ENCODE data around the gene PABPN1L. TPM values are rescaled to one million over a fixed set of nuclear protein-coding genes. Genes with fewer than 3 reads are reported as not detected.

Gene PABPN1L
- total and polyA plus RNA-seq, 2 experiments from 2014 or later = not detected

DNA sequence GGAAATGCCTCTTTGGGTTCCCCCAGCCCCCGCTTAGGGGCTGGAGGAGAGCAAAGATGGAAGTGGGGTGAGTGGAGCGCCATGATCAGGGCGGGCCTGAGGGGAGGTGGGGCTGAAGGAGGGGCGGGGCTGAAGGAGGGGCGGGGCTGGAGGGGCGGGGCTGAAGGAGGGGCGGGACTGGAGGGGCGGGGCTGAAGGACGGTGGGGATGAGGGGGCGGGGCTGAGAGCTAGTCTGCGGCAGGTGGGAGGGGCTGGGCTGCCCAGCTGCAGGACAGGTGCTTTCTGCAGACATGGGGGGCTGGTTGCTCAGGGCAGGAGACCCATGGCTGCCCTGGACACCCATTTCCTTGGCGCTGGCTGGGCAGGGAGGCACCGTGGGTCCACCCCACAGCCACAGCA is 39.1 kb upstream of the PABPN1L start (continued):
- TF ChIP-seq, protein P1, sequence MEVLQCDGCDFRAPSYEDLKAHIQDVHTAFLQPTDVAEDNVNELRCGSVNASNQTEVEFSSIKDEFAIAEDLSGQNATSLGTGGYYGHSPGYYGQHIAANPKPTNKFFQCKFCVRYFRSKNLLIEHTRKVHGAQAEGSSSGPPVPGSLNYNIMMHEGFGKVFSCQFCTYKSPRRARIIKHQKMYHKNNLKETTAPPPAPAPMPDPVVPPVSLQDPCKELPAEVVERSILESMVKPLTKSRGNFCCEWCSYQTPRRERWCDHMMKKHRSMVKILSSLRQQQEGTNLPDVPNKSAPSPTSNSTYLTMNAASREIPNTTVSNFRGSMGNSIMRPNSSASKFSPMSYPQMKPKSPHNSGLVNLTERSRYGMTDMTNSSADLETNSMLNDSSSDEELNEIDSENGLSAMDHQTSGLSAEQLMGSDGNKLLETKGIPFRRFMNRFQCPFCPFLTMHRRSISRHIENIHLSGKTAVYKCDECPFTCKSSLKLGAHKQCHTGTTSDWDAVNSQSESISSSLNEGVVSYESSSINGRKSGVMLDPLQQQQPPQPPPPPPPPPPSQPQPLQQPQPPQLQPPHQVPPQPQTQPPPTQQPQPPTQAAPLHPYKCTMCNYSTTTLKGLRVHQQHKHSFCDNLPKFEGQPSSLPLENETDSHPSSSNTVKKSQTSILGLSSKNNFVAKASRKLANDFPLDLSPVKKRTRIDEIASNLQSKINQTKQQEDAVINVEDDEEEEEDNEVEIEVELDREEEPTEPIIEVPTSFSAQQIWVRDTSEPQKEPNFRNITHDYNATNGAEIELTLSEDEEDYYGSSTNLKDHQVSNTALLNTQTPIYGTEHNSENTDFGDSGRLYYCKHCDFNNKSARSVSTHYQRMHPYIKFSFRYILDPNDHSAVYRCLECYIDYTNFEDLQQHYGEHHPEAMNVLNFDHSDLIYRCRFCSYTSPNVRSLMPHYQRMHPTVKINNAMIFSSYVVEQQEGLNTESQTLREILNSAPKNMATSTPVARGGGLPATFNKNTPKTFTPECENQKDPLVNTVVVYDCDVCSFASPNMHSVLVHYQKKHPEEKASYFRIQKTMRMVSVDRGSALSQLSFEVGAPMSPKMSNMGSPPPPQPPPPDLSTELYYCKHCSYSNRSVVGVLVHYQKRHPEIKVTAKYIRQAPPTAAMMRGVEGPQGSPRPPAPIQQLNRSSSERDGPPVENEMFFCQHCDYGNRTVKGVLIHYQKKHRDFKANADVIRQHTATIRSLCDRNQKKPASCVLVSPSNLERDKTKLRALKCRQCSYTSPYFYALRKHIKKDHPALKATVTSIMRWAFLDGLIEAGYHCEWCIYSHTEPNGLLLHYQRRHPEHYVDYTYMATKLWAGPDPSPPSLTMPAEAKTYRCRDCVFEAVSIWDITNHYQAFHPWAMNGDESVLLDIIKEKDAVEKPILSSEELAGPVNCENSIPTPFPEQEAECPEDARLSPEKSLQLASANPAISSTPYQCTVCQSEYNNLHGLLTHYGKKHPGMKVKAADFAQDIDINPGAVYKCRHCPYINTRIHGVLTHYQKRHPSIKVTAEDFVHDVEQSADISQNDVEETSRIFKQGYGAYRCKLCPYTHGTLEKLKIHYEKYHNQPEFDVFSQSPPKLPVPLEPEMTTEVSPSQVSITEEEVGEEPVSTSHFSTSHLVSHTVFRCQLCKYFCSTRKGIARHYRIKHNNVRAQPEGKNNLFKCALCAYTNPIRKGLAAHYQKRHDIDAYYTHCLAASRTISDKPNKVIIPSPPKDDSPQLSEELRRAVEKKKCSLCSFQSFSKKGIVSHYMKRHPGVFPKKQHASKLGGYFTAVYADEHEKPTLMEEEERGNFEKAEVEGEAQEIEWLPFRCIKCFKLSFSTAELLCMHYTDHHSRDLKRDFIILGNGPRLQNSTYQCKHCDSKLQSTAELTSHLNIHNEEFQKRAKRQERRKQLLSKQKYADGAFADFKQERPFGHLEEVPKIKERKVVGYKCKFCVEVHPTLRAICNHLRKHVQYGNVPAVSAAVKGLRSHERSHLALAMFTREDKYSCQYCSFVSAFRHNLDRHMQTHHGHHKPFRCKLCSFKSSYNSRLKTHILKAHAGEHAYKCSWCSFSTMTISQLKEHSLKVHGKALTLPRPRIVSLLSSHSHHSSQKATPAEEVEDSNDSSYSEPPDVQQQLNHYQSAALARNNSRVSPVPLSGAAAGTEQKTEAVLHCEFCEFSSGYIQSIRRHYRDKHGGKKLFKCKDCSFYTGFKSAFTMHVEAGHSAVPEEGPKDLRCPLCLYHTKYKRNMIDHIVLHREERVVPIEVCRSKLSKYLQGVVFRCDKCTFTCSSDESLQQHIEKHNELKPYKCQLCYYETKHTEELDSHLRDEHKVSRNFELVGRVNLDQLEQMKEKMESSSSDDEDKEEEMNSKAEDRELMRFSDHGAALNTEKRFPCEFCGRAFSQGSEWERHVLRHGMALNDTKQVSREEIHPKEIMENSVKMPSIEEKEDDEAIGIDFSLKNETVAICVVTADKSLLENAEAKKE (CRISPR knock-in tag; IDR thresholded peaks at IDR 0.05) = no peak
- no peak for TF ChIP-seq CREB1 (CRISPR knock-in tag; IDR thresholded peaks at IDR 0.05; ENCODE audit: low read depth)
- TF ChIP-seq NANOG (IDR thresholded peaks at IDR 0.05; ENCODE audit: borderline replicate concordance) = no peak
- TF ChIP-seq, protein P2, sequence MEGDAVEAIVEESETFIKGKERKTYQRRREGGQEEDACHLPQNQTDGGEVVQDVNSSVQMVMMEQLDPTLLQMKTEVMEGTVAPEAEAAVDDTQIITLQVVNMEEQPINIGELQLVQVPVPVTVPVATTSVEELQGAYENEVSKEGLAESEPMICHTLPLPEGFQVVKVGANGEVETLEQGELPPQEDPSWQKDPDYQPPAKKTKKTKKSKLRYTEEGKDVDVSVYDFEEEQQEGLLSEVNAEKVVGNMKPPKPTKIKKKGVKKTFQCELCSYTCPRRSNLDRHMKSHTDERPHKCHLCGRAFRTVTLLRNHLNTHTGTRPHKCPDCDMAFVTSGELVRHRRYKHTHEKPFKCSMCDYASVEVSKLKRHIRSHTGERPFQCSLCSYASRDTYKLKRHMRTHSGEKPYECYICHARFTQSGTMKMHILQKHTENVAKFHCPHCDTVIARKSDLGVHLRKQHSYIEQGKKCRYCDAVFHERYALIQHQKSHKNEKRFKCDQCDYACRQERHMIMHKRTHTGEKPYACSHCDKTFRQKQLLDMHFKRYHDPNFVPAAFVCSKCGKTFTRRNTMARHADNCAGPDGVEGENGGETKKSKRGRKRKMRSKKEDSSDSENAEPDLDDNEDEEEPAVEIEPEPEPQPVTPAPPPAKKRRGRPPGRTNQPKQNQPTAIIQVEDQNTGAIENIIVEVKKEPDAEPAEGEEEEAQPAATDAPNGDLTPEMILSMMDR (conservative IDR thresholded peaks at IDR 0.05; ENCODE audit: low read depth in 2 of 2) = no peak

DNA sequence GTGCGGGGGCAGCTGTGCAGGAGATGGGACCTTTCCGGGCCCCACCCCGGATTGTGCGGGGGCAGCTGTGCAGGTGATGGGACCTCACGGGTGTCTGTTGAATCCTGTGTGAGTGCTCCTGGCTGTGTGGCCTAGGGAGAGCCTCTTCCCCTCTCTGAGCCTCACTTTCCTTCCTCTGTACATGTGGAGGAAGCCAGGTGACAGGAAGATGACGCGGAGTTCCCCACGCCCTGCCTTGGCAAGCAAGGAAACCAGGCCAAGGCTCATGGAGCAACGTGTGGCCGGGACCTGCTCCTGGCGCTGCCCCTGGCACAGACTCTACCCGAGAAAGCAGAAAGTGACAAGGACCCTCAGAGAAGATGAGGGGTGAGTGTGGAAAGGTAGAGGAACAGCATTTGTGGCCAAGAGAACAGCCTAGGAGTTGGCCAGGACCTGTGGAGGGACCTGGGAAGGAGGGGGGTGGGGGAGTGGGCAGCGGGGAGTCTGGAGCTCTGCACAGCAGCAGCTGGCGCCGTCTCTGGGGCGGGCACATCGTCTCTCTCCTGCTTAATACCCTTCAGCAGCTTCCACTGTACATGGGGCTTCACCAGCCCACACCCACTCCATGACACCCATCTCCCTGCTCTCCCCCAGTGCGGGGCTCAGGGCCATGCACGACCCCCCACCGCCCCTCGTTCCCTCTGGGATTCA is 38.4 kb upstream of the PABPN1L start:
- H3K27me3 ChIP-seq (ENCODE audit: insufficient read depth) = no peaks in the 10 kb centered on the region
- H3K4me2 ChIP-seq = peak overlapping the region; percentile 73
- Mint-ChIP-seq H3K36me3 (ENCODE audit: low read depth) (no peaks in the 10 kb centered on the region), H3K4me3 (peak overlapping the region; percentile 41; the same call in 1 of the 3 replicates), H3K27ac (no peak overlapping the region; the same call in 1 of the 2 replicates), H3K9me3 (no peaks in the 10 kb centered on the region), H3K27me3 (ENCODE audit: insufficient read depth, low read depth, poor library complexity) (peaks cover 5% of the 10 kb centered on the region), H3K4me1 (peaks cover 9% of the 10 kb centered on the region; the same call in 2 of the 3 replicates)
- H3F3A ChIP-seq (replicated peaks; ENCODE audit: low read depth) = no peaks in the 10 kb centered on the region
- no peaks in the 10 kb centered on the region for H3K79me2 ChIP-seq (replicated peaks; ENCODE audit: insufficient read depth)
- ATAC-seq (no peak), DNase-seq (ENCODE audit: low spot score) (no peak)
- no peaks in the 10 kb centered on the region for H4K20me1 ChIP-seq (replicated peaks; ENCODE audit: insufficient read depth)
- H2AFZ ChIP-seq = no peak overlapping the region
- H3K27ac ChIP-seq (ENCODE audit: low read depth) = no peak overlapping the region
- H3K9me2 ChIP-seq (ENCODE audit: insufficient read depth) = no peaks in the 10 kb centered on the region
- H3K4me1 ChIP-seq (ENCODE audit: insufficient read depth) = no peaks in the 10 kb centered on the region
- H3K4me3 ChIP-seq = peak overlapping the region; percentile 45; the same call in 1 of the 2 replicates
- H3K36me3 ChIP-seq (ENCODE audit: insufficient read depth) = no peaks in the 10 kb centered on the region
- TF ChIP-seq, protein P3, sequence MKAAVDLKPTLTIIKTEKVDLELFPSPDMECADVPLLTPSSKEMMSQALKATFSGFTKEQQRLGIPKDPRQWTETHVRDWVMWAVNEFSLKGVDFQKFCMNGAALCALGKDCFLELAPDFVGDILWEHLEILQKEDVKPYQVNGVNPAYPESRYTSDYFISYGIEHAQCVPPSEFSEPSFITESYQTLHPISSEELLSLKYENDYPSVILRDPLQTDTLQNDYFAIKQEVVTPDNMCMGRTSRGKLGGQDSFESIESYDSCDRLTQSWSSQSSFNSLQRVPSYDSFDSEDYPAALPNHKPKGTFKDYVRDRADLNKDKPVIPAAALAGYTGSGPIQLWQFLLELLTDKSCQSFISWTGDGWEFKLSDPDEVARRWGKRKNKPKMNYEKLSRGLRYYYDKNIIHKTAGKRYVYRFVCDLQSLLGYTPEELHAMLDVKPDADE (IDR thresholded peaks at IDR 0.05) = no peak
- TF ChIP-seq, protein P1 (CRISPR knock-in tag; IDR thresholded peaks at IDR 0.05) = no peak

Data from GM23338 (cell line).